Hepatic stellate cell (primary cell): ENCODE measurements around the gene PSMG4.

Experiments
- DNase-seq: peaks from one replicate; pipeline ENCODE4 v3.0.0; 2011; ENCODE audit warnings: low spot score

PSMG4 gene

DNA sequence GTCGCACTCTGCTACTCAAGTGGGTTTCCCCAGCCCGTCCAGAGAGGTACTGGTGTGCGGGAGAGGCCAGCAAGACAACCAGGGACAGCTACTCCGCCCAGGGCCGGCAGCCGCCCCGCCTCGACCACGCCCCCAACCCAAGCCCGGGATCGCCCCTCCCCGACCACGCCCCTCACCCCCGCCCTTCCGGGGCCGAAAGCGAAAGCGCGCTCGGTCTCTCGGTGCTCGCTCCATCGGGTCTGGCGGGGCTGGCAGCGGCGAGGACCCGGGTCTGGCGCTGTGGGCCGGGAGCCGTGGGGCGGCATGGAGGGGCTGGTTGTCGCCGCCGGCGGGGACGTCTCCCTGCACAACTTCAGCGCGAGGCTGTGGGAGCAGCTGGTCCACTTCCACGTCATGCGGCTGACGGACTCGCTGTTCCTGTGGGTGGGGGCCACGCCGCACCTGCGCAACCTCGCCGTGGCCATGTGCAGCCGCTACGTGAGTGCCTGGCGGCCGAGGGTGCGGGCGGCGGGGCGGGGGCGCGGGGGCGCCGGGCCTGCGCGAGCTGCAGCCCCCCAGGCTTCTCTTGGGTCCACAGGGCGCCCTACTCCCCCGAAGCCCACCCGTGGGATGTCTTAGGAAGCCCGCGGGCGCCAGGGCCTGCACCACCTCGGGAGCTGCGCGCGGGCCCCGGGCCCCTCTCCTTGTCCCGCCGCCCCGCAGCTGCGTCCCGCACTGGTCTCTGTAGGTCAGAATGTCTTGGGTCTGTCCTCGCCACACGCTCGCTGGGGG lies at the start of gene PSMG4:
Gene PSMG4 (plus strand): TSS at position 228 of the 771 bp plus-strand sequence. CDS start 76 bp downstream, at position 304.
- peak; percentile 97 for DNase-seq

- no peak for DNase-seq
Observed at GRCh38 chr6:3209114-3210023, 49.4 kb upstream of the PSMG4 start.

GRCh38 chr6:3210024-3210610 lies 48.6 kb upstream of the PSMG4 start:
- DNase-seq: no peak

DNA sequence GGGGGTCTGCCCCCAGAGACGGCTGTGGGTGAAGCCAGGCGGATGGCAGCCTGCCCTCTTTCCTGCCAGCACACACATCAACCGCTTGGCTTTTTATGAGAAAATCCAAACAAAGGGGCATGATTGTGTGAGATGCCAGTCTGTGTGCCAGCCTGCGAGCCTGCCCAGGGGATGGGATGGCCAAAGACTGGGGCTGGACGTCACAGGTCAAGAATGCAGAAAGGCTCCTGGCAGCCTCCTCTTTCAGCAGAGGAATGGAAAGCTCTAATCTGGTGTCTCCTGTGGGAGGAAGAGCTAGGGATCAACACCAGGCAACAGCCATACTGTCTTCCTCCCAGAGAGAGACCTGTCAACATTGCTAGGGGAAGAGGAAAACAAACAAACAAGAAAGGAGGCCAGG lies 47.1 kb upstream of the PSMG4 start:
- DNase-seq: no peak

DNA sequence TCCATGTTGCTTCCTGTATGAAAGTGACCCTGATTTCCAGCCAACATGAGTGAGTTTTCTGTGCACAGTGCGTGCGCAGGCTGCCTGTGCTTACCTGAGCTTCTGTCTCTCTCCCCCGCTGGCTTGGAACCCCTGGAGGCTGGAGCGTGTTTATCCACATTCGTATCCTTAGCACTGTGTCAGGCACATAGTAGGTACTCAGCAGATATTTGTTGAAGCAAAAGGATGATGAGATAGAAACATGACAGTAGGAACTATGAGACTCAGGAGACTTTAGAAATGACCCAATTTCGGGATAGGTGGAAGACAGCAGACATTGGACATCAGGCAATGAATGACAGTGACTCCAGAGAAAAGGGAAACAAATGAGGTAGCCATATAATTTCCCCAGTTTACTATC lies 46.5 kb upstream of the PSMG4 start:
- no peak for DNase-seq

- DNase-seq: no peak
Observed at GRCh38 chr6:3213334-3213695, 45.4 kb upstream of the PSMG4 start.

DNA sequence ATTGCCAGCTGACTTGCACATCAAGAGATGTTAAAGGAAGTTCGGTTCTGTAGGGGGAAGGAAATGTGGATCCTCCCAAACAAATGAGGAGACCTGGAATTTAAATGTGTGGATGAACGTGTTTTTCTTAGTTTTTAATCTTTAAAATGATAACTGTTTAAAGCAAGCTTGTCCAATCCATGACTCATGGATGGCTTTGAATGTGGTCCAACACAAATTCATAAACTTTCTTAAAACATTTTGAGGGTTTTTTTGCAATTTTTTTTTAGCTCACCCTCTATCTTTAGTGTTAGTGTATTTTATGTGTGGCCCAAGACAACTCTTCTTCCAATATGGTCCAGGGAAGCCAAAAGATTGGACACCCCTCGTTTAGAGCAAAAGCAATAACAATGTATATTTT lies 43.8 kb upstream of the PSMG4 start:
- DNase-seq: no peak

- no peak for DNase-seq
Observed at GRCh38 chr6:3217286-3217685, 41.5 kb upstream of the PSMG4 start.

DNA sequence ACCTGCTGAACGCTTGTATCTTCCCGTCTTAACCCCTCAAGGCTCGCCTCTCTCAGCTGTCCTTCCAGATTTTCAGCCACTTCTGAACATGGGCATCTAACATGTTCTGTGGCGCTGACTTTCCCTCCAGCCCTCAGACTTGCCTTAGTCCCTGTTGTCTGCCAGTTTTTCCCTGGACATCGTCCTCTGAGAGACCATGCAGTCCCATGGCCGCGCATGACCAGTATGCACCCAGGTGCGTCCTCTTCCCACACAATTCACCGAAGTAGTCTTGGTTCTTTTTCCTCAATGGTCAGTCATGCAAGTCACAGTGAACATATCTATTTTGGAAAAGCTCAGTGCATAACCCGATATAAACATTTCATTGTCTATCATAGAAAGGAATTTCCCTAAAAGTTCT lies 40.5 kb upstream of the PSMG4 start:
- no peak for DNase-seq

DNA sequence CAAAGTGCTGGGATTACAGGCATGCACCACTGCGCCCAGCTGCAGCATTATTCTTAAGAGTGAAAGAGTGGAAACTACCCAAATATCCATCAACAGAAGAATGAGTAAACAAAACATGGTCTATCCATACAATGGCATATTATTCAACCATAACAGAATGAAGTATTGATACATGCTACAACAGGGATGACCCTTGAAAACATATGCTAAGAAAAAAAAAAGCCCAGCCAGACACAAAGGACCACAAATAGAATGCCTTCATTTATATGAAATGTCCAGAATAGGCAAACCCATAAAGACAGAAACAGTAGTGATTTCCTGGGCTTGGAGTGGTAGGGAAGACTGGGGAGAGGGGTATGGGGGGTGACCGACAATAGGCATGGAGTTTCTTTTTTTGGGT lies 38.4 kb upstream of the PSMG4 start:
- DNase-seq: no peak

DNA sequence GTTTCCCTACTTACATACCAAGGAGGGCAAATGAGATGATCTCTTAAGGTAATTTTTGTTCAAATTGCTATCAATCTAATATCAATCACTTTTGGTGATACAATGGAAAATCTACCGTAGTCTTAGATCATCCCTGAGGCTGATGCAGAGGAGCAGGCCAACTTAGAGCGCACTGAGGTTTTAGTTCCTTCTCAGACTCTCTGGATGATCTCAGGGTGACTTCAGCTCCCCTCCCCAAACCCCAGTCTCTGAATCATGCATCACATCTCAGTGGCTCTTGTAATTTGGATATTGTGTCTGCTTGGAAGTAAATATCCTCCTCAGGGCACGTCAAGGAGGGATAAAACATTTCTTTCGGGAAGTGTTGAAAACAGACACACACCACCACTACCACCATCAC lies 37.2 kb upstream of the PSMG4 start:
- DNase-seq: no peak

DNA sequence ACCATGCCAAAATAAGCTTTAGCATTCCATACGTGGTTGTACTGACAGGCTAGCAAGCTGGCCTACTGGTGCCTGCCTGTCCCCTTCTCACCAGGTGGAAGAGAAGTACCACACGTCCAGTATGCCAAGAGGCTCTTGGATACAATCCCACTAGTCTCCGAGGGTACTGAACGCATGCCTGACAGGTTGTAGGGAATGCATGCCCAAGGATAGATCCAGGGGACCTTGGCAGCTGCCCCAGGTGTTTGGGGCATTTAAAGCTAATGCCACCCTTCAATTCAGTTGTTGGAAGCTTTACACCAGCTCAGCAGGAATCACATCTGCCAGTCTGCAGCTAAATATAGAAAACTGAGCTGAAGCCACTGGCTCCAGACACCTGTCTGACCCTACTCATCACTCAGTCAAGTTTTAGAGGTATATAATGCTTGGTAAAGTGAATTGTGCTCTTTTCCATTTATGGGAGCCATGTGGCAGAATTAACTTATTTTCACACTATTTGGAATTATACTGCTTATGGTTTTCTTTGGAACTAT lies 36.2 kb upstream of the PSMG4 start:
- DNase-seq: no peak

- DNase-seq: no peak
Observed at GRCh38 chr6:3226042-3226441, 32.7 kb upstream of the PSMG4 start.

- no peak for DNase-seq
Observed at GRCh38 chr6:3226481-3227362, 32.0 kb upstream of the PSMG4 start.

- no peak for DNase-seq
Observed at GRCh38 chr6:3227363-3228045, 31.2 kb upstream of the PSMG4 start, which contains the start of gene TUBB2B. Gene TUBB2B (minus strand): TSS chr6:3227653. CDS start chr6:3227543, 110 bp downstream.

DNA sequence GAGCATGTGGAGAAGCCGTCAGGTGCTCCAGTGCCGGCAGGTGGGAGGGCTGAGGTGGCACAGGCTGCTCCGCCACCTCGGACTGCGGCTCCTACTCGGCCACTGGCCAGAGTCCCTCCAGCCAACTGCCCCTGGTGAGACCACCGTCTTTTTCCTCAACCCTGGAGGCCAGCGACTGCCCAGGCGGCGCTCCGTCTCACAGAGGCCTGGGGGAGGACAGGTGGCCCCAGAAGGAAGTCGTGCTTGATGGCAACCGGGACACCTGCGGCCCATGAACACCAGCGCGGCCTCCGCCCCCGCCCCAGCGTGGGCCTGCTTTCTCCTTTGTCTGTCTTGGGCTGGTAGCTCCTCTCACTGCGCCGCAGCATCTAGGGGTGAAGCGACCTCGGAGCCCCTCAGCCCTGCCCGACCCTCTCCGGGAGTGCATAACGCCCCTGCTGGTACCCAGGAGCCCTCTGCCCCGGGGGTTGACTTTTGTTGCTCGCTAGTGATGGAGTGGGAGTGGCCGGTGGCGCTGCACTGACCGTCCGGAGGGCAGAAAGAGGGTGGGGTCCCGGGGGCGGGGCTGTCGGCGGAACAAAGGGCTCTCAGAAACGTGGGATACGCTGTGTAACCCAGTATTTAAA lies 30.6 kb upstream of the PSMG4 start:
- DNase-seq: no peak

DNA sequence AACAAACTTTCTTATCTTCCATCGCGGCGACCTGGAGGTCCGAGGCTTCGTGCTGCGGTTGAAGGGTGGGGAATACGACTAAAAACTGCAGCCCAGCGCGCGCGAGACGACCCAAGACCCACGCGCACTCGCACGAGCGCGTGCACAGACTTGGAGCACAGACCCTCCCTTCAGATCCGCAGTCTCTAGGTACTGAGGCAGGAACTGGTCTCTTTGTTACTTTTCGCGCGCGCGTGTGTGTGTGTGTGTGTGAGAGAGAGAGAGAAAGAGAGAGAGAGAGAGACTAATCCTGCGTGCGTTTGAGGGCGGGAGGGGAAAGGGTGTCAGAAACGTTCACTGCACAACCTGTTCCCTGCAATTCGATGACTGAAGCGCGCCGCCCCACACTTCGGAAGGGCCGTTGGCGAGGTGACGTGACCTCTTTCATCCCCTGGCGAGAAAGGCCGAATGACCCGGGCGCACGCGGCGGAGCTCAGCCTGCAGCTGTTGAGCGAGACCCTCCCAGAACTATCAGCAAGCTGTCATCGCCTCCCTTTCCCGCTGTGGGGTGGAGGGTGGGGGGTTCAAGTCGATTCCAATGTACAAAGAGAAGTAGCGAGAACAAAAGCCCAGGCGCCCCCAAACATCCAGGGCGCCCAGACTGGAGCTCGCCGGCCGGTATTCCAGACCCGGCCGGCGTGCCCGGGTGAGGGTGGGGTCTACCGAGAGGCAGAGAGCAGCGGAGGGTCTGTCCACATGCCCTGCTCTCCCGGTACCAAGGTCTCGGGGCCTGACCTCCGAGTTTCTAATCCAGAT lies 29.8 kb upstream of the PSMG4 start:
- DNase-seq: no peak

DNA sequence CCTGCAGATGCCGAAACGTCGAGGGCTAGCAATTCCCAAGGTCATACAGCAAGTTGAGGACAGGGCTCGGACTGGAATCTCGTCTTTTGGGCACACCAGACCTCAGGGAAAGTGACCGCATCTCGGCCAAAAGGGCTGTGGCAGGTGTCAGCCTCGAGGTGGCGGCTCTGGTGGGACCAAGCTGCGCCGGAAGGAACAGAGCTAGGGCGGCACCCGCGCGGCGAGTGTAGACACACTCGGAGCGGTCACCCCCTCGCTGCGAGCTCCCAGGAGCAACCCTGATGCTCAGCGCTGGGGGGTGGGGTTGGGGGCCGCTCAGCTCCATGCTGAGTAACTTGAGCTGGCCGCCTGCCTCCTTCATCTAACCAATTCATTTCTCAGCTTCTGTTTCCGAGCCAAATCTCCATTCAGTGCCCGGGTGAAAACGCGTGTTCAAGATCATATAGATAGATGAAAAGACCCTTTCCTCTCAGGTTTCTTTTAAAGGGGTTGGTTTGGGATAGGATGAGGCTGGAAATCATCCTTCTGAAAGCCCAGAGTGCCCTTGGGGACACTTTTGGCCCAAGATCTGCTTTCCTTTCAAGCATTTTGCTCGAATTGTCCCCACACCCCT lies 29.1 kb upstream of the PSMG4 start:
- no peak for DNase-seq

DNA sequence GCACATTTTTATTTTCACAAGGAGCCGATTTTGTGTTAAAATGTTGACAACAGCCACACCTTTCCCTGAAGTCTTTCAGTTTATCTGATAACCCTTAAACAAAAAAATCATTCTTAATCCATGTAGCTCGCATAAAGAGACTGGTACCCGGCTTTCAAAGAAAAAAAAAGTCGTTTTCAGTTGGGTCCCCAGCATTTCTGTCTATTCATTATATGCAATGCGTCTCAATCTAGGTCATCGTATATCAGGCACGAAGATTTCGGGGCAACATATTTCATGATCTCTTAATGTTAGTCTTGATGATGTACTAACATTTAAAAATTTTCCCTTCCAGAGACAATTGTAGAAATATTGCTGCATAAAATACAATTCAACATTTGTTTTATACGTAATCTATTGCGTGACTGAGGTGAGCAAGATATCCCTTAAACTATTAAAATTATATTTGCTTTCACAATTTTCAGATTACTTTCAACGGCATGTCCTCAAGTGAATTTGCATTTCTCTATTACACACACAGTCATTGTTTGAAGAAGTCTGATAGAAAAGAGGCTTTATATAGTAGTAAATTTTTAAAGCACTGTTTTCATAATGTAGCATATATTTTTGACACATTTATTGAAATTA lies 28.4 kb upstream of the PSMG4 start:
- DNase-seq: no peak
